ENCODE data around the gene PRKAR2B.

PRKAR2B gene

DNA sequence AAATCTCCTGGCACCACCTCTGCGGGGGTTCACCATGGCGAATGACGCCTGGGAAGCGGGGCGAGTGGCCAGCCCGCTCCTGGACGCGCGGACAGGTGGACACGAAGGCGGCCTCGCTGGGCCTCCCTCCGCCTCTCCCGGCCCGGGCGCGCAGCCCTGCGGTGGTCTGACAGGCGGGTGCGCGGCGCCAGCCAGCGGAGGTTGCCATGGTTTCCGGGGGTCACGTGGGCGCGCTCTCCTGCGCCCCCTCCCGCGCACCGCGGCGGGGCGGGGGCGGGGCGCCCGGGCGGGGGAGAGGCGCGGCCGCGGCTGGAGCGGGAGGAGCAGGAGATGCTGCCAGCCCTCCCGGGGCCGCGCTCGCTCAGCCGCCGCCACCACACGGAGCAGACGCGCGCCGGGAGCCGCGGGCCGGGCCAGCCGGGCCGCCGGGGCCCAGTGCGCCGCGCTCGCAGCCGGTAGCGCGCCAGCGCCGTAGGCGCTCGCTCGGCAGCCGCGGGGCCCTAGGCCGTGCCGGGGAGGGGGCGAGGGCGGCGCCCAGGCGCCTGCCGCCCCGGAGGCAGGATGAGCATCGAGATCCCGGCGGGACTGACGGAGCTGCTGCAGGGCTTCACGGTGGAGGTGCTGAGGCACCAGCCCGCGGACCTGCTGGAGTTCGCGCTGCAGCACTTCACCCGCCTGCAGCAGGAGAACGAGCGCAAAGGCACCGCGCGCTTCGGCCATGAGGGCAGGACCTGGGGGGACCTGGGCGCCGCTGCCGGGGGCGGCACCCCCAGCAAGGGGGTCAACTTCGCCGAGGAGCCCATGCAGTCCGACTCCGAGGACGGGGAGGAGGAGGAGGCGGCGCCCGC, at the start of gene PRKAR2B:
PRKAR2B (plus strand) TSS at position 359 of the 848 bp plus-strand sequence; CDS start at position 562, 203 bp downstream.
- Histone ChIP-seq H3K9ac (ENCODE audit: low read depth in 1 of 2, low read length in 2 of 2) (peak within 1 kb of the TSS; percentile 38 to 50), H3K27me3 (ENCODE audit: control insufficient read depth in 1 of 2, insufficient read depth in 2 of 2, low read length in 2 of 2) (peaks cover 24% of the 10 kb centered on the region in 2 donors), H3K4me3 (ENCODE audit: low read depth in 1 of 2, low read length in 2 of 2) (peak within 1 kb of the TSS; percentile 76 to 83), H3K9me3 (ENCODE audit: control insufficient read depth in 1 of 2, low read length in 2 of 2) (no peaks in the 10 kb centered on the region), H3K4me1 (ENCODE audit: control insufficient read depth in 1 of 2, insufficient read depth in 2 of 2, low read length in 2 of 2) (peaks cover 14 to 16% of the 10 kb centered on the region in 2 donors), H3K27ac (ENCODE audit: low read depth, low read length) (peak within 1 kb of the TSS; percentile 45), H3K36me3 (ENCODE audit: control insufficient read depth in 1 of 2, insufficient read depth in 2 of 2, low read length in 2 of 2) (no peaks in the 10 kb centered on the region)

DNA sequence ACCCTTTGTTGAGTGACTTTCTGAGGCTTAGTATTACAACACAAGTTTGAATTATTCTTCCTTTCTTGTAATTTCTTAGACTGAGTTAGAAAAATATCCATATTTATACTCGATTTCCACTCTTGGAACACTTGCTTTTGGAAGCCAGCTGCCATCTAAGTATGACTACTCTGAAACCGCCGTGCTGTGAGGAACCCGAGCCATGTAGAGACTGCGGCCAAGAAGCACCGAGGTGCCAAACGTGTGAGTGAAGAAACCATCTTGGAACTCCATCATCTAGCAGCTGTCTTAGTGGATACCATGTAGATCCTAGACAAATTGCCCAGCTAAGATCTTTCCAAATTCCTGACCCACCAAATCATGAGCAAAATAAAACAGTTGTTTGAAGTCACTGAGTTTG, 49.7 kb upstream of the PRKAR2B start:
- no peaks in the 10 kb centered on the region for H3K27me3 ChIP-seq (ENCODE audit: control insufficient read depth in 1 of 2, insufficient read depth in 2 of 2, low read length in 2 of 2)
- H3K4me3 ChIP-seq (ENCODE audit: low read depth in 1 of 2, low read length in 2 of 2): no peak overlapping the region
- H3K4me1 ChIP-seq (ENCODE audit: control insufficient read depth in 1 of 2, insufficient read depth in 2 of 2, low read length in 2 of 2): no peaks in the 10 kb centered on the region
- no peak overlapping the region for H3K27ac ChIP-seq (ENCODE audit: low read depth, low read length)
- no peaks in the 10 kb centered on the region for H3K36me3 ChIP-seq (ENCODE audit: control insufficient read depth in 1 of 2, insufficient read depth in 2 of 2, low read length in 2 of 2)
- H3K9me3 ChIP-seq (ENCODE audit: control insufficient read depth in 1 of 2, low read length in 2 of 2): no peaks in the 10 kb centered on the region
- no peak overlapping the region for H3K9ac ChIP-seq (ENCODE audit: low read depth in 1 of 2, low read length in 2 of 2)

DNA sequence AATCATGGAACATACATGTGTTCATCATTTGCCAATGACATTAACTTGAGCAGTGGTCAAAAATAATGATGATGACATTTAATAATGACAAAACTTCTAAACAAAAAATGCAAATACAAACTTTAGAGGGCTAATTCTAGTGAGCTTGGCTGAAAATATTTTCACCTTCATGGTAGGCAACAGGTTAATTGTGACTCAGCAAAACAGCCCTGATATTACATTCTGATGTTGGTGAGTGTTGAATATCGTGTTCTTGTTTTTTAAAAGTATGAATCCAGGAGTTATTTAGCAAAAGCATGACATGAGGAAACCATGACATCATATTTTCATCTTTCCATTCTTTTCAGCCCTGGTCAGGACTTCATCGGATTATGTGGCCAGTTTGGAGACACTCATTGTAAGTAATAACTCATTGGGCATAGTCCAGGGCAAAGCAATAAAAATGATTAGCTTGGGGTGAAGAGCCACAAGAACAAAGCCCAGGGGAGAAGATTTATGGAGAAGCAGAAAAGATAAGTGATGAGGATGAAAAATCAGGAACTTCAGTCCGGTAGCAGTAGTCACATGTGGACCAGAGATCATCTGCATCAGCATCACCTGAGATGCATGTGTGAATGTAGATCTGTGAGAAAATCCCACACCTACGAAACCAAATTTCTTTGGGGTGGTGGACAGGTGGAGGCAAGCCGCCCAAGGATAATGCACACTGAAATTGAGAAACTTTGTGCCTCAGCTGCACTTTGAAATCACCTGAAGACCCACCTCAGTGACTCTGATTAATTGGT, 46.8 kb upstream of the PRKAR2B start:
- Histone ChIP-seq H3K36me3 (ENCODE audit: control insufficient read depth in 1 of 2, insufficient read depth in 2 of 2, low read length in 2 of 2) (no peaks in the 10 kb centered on the region), H3K9me3 (ENCODE audit: control insufficient read depth in 1 of 2, low read length in 2 of 2) (no peaks in the 10 kb centered on the region), H3K4me1 (ENCODE audit: control insufficient read depth in 1 of 2, insufficient read depth in 2 of 2, low read length in 2 of 2) (no peaks in the 10 kb centered on the region), H3K27ac (ENCODE audit: low read depth, low read length) (no peak overlapping the region), H3K4me3 (ENCODE audit: low read depth in 1 of 2, low read length in 2 of 2) (no peak overlapping the region), H3K9ac (ENCODE audit: low read depth in 1 of 2, low read length in 2 of 2) (no peak overlapping the region), H3K27me3 (ENCODE audit: control insufficient read depth in 1 of 2, insufficient read depth in 2 of 2, low read length in 2 of 2) (no peaks in the 10 kb centered on the region)

DNA sequence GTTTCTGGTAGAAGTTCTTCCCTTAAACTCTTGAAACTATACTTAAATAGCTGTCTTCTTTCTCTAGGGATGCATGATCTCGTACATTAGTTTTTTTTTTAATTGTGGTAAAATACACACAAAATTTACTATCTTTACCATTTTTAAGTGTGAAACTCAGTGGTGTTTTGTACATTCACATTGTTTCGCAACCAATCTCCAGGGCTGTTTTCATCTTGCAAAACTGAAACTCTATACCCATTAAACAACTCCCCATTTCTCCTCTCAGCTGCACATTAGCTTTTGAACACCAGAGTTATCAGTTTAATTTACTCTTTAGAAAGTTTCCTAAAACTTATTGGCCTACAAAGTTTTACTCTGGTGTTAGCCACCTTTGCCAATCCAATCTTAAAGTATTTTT, 45.5 kb upstream of the PRKAR2B start:
- H3K4me1 ChIP-seq (ENCODE audit: control insufficient read depth in 1 of 2, insufficient read depth in 2 of 2, low read length in 2 of 2): no peaks in the 10 kb centered on the region
- H3K27ac ChIP-seq (ENCODE audit: low read depth, low read length): no peak overlapping the region
- no peaks in the 10 kb centered on the region for H3K36me3 ChIP-seq (ENCODE audit: control insufficient read depth in 1 of 2, insufficient read depth in 2 of 2, low read length in 2 of 2)
- no peak overlapping the region for H3K4me3 ChIP-seq (ENCODE audit: low read depth in 1 of 2, low read length in 2 of 2)
- no peaks in the 10 kb centered on the region for H3K9me3 ChIP-seq (ENCODE audit: control insufficient read depth in 1 of 2, low read length in 2 of 2)
- H3K9ac ChIP-seq (ENCODE audit: low read depth in 1 of 2, low read length in 2 of 2): no peak overlapping the region
- no peaks in the 10 kb centered on the region for H3K27me3 ChIP-seq (ENCODE audit: control insufficient read depth in 1 of 2, insufficient read depth in 2 of 2, low read length in 2 of 2)

DNA sequence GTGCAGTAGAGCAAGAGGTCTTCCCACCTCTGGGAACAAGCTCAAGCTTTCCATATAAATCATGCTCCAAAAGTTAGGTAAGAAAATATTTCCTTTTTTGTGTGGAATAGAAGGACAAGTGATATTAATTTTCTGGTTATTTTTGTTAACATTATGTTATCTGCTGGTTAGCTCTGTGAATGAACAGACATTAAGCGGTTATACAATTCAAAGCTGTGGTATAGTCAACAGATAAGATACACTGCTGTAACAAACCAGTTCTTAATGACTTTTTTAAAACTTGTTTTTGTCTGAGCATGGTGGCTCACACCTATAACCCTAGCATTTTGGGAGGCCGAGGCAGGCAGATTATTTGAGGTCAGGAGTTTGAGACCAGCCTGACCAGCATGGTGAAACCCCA, 43.0 kb upstream of the PRKAR2B start:
- Histone ChIP-seq H3K27me3 (ENCODE audit: control insufficient read depth in 1 of 2, insufficient read depth in 2 of 2, low read length in 2 of 2) (no peaks in the 10 kb centered on the region), H3K4me1 (ENCODE audit: control insufficient read depth in 1 of 2, insufficient read depth in 2 of 2, low read length in 2 of 2) (no peaks in the 10 kb centered on the region), H3K9ac (ENCODE audit: low read depth in 1 of 2, low read length in 2 of 2) (no peak overlapping the region), H3K36me3 (ENCODE audit: control insufficient read depth in 1 of 2, insufficient read depth in 2 of 2, low read length in 2 of 2) (no peaks in the 10 kb centered on the region), H3K9me3 (ENCODE audit: control insufficient read depth in 1 of 2, low read length in 2 of 2) (no peaks in the 10 kb centered on the region), H3K27ac (ENCODE audit: low read depth, low read length) (no peak overlapping the region), H3K4me3 (ENCODE audit: low read depth in 1 of 2, low read length in 2 of 2) (no peak overlapping the region)

DNA sequence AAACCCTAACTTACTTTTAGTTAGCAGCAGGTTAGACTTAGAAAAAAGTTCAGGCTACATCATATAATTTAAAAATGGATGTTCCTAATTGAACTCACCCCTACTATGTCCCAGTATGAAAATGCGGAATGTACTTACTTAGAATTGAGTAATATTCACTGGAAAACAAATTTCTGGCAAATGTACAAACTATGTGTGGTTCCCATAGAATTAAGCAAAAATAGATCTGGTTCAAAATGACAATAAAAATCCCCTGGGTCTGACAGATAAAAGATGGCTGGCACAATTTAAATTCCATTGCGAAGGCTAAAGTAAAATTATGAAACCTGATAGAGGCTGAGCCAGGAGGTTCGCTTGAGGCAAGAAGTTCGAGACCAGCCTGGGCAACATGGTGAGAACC, 42.4 kb upstream of the PRKAR2B start:
- Histone ChIP-seq H3K27ac (ENCODE audit: low read depth, low read length) (no peak overlapping the region), H3K4me1 (ENCODE audit: control insufficient read depth in 1 of 2, insufficient read depth in 2 of 2, low read length in 2 of 2) (no peaks in the 10 kb centered on the region), H3K36me3 (ENCODE audit: control insufficient read depth in 1 of 2, insufficient read depth in 2 of 2, low read length in 2 of 2) (no peaks in the 10 kb centered on the region), H3K9ac (ENCODE audit: low read depth in 1 of 2, low read length in 2 of 2) (no peak overlapping the region), H3K4me3 (ENCODE audit: low read depth in 1 of 2, low read length in 2 of 2) (no peak overlapping the region), H3K9me3 (ENCODE audit: control insufficient read depth in 1 of 2, low read length in 2 of 2) (no peaks in the 10 kb centered on the region), H3K27me3 (ENCODE audit: control insufficient read depth in 1 of 2, insufficient read depth in 2 of 2, low read length in 2 of 2) (no peaks in the 10 kb centered on the region)

DNA sequence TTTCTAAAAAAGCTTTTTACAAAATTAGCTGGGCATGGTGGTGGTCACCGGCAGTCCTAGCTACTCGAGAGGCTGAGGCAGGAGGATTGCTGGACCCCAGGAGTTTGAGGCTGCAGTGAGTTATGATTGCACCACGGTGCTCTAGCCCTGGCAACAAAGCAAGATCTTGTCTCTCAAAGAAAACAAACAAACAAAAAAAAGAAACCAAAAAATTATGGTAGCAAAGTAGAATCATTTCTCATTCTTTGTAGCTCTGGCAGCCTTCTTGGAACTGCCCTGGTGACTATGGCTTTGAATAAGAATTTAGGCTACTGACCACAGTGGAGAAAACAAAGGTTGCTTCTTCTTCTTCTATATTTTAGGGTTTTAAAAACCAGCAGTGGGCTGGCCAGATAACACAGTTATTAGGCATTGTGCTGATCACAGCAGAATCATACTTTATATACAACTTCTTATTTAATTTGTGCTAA, 41.9 kb upstream of the PRKAR2B start:
- no peaks in the 10 kb centered on the region for H3K36me3 ChIP-seq (ENCODE audit: control insufficient read depth in 1 of 2, insufficient read depth in 2 of 2, low read length in 2 of 2)
- no peak overlapping the region for H3K4me3 ChIP-seq (ENCODE audit: low read depth in 1 of 2, low read length in 2 of 2)
- H3K9me3 ChIP-seq (ENCODE audit: control insufficient read depth in 1 of 2, low read length in 2 of 2): no peaks in the 10 kb centered on the region
- no peaks in the 10 kb centered on the region for H3K27me3 ChIP-seq (ENCODE audit: control insufficient read depth in 1 of 2, insufficient read depth in 2 of 2, low read length in 2 of 2)
- H3K27ac ChIP-seq (ENCODE audit: low read depth, low read length): no peak overlapping the region
- H3K9ac ChIP-seq (ENCODE audit: low read depth in 1 of 2, low read length in 2 of 2): no peak overlapping the region
- no peaks in the 10 kb centered on the region for H3K4me1 ChIP-seq (ENCODE audit: control insufficient read depth in 1 of 2, insufficient read depth in 2 of 2, low read length in 2 of 2)

DNA sequence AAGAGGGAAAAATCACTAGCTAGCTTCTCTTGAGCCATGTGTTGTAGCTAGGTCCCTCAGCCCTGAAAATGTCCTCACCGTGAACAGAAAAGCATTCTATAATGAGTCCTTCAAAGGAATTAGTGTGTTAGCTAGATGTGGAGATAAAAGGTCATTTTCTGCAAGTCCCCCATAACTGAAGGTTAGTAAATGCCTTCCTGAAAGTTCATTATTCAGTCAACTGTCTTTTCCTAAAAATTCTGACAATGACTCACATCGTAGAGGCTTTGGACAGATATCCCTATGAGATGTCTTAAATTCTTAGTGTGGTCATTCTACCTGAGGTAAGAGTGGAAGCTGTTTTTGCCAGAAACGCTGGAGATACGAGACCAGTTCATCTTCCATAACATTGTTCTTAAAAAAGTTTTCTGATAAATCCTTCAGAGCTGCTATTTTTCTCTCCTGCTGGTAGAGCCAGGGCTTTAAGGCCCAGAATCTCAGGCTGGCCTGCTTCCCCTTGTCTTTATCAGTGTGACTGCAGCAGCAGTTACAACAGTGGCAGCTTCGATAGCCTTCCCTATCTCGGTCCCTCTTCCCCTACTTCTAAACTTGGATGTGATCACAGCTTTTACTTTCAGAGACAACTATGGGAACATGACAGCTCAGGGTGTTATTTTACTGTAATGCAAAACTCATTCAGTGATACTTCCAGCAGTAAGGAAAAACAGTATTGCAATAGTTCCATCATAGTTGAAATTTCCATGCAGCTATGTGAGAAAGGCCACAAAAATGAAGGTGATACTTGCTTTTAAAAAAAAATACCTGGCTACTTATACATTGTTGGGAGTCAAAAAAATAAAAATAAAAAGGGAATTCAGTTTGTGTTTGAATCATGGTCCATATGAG, 37.3 kb upstream of the PRKAR2B start:
- Histone ChIP-seq H3K4me3 (ENCODE audit: low read depth in 1 of 2, low read length in 2 of 2) (no peak overlapping the region), H3K4me1 (ENCODE audit: control insufficient read depth in 1 of 2, insufficient read depth in 2 of 2, low read length in 2 of 2) (no peaks in the 10 kb centered on the region)

DNA sequence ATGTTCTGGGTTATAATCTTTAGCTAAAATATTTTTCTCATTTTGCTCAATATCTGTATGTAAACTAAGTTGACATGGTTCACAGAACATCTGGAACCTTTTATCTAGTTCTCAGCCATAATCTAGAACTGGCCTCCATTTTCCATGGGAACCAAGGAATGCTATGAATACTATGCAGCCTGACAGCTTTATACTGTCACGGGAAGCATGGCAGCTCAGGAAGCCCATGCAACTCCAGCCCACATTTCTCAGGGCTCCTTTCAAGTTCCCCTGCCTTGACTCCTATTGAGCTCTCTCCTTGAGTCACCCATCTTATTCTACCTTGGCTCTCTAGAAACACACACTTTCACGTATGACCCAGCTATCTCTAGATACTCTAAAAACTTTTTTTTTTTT, 36.6 kb upstream of the PRKAR2B start:
- no peaks in the 10 kb centered on the region for H3K4me1 ChIP-seq (ENCODE audit: control insufficient read depth in 1 of 2, insufficient read depth in 2 of 2, low read length in 2 of 2)
- no peak overlapping the region for H3K27ac ChIP-seq (ENCODE audit: low read depth, low read length)
- no peaks in the 10 kb centered on the region for H3K27me3 ChIP-seq (ENCODE audit: control insufficient read depth in 1 of 2, insufficient read depth in 2 of 2, low read length in 2 of 2)
- no peak overlapping the region for H3K9ac ChIP-seq (ENCODE audit: low read depth in 1 of 2, low read length in 2 of 2)
- H3K36me3 ChIP-seq (ENCODE audit: control insufficient read depth in 1 of 2, insufficient read depth in 2 of 2, low read length in 2 of 2): no peaks in the 10 kb centered on the region
- no peaks in the 10 kb centered on the region for H3K9me3 ChIP-seq (ENCODE audit: control insufficient read depth in 1 of 2, low read length in 2 of 2)
- no peak overlapping the region for H3K4me3 ChIP-seq (ENCODE audit: low read depth in 1 of 2, low read length in 2 of 2)

More for the DNA sequence above, 37.3 kb upstream of the PRKAR2B start:
- Histone ChIP-seq H3K27ac (ENCODE audit: low read depth, low read length) (no peak overlapping the region), H3K36me3 (ENCODE audit: control insufficient read depth in 1 of 2, insufficient read depth in 2 of 2, low read length in 2 of 2) (no peaks in the 10 kb centered on the region), H3K27me3 (ENCODE audit: control insufficient read depth in 1 of 2, insufficient read depth in 2 of 2, low read length in 2 of 2) (no peaks in the 10 kb centered on the region), H3K9ac (ENCODE audit: low read depth in 1 of 2, low read length in 2 of 2) (no peak overlapping the region), H3K9me3 (ENCODE audit: control insufficient read depth in 1 of 2, low read length in 2 of 2) (no peaks in the 10 kb centered on the region)
